GM06990 (cell line): ENCODE data around the gene CCK.

Experiments used
- DNase-seq: peaks from one replicate; pipeline ENCODE4 v3.0.0-alpha.2; 2011; ENCODE audit not compliant: insufficient read length; ENCODE audit errors: extremely low read depth
- H3K27me3 ChIP-seq: replicated peaks from 2 replicates; pipeline ENCODE4 v1.6.0; 2011; ENCODE audit warnings: low read length; ENCODE audit not compliant: control insufficient read depth, insufficient read depth
- H3K36me3 ChIP-seq: 2 replicates; pipeline ENCODE4 v1.5.1; 2011; ENCODE audit warnings: low read length; ENCODE audit not compliant: control insufficient read depth, insufficient read depth
- H3K4me3 ChIP-seq: replicated peaks from 2 replicates; pipeline ENCODE4 v1.5.1; 2011; ENCODE audit warnings: low read depth, mild to moderate bottlenecking, control low read depth, low read length
- CTCF ChIP-seq: IDR thresholded peaks from 2 replicates; pipeline ENCODE4 v1.5.1; 2011; ENCODE audit warnings: low read length, control low read depth, mild to moderate bottlenecking, inconsistent platforms; ENCODE audit not compliant: insufficient read depth, poor library complexity, severe bottlenecking

CCK gene

GRCh38 chr3:42267878-42268277 lies 1.9 kb upstream of the CCK start:
- Histone ChIP-seq H3K36me3 (no peaks in the 10 kb centered on the region), H3K27me3 (peaks cover 1% of the 10 kb centered on the region; the same call in 1 of the 2 replicates), H3K4me3 (no peak overlapping the region)
- no peak for DNase-seq
- TF ChIP-seq CTCF, result no peak

- Histone ChIP-seq H3K36me3 (no peaks in the 10 kb centered on the region), H3K27me3 (peaks cover 1% of the 10 kb centered on the region; the same call in 1 of the 2 replicates), H3K4me3 (no peak overlapping the region)
- TF ChIP-seq CTCF, result no peak
- DNase-seq, result no peak
Observed at GRCh38 chr3:42265059-42265991, 660 bp downstream of the CCK start.

GRCh38 chr3:42264399-42265058 lies 1.5 kb downstream of the CCK start:
- Histone ChIP-seq H3K27me3 (peaks cover 1% of the 10 kb centered on the region; the same call in 1 of the 2 replicates), H3K4me3 (no peak overlapping the region), H3K36me3 (no peaks in the 10 kb centered on the region)
- no peak for TF ChIP-seq CTCF
- DNase-seq, result no peak

GRCh38 chr3:42263354-42264346 lies 2.3 kb downstream of the CCK start:
- H3K4me3 ChIP-seq, result no peak overlapping the region
- no peak for DNase-seq
- peaks cover 1% of the 10 kb centered on the region; the same call in 1 of the 2 replicates for H3K27me3 ChIP-seq
- TF ChIP-seq CTCF, result no peak
- no peaks in the 10 kb centered on the region for H3K36me3 ChIP-seq

GRCh38 chr3:42262525-42262924 lies 3.5 kb downstream of the CCK start:
- no peak for DNase-seq
- no peaks in the 10 kb centered on the region for H3K36me3 ChIP-seq
- TF ChIP-seq CTCF, result no peak
- no peak overlapping the region for H3K4me3 ChIP-seq
- peaks cover 1% of the 10 kb centered on the region; the same call in 1 of the 2 replicates for H3K27me3 ChIP-seq
